HEK293T (cell line): ENCODE results near the gene PDS5A.

Experiments used
- CTCF ChIA-PET: fragments of 350-600 bp; formaldehyde crosslinking; extraction: SDS; loops from one replicate; lab custom pipeline; 2021; ENCODE audit warnings: antibody characterized with exemption, inconsistent platforms; lab: Yijun Ruan, JAX
- POLR2A ChIA-PET: fragments of 350-600 bp; formaldehyde crosslinking; extraction: SDS; loops from one replicate; lab custom pipeline; 2020; ENCODE audit warnings: antibody characterized with exemption, inconsistent platforms; lab: Yijun Ruan, JAX
- DNase-seq: peaks from one replicate; pipeline ENCODE4 v3.0.0; 2012; ENCODE audit warnings: mixed read lengths; ENCODE audit errors: extremely low spot score
- ARNT ChIP-seq: fragments of 450-650 bp; IDR thresholded peaks from 2 replicates; pipeline ENCODE4 v1.6.1; 2017; ENCODE audit warnings: mild to moderate bottlenecking
- BHLHE40 ChIP-seq: fragments of 450-650 bp; IDR thresholded peaks from 2 replicates; pipeline ENCODE4 v1.6.1; 2016; ENCODE audit warnings: mild to moderate bottlenecking, moderate library complexity, borderline replicate concordance
- CTBP1 ChIP-seq: fragments of 450-650 bp; IDR thresholded peaks from 2 replicates; pipeline ENCODE4 v1.6.1; 2016; ENCODE audit warnings: borderline replicate concordance
- ELF4 ChIP-seq: fragments of 450-650 bp; IDR thresholded peaks from 2 replicates; pipeline ENCODE4 v1.6.1; 2017; ENCODE audit warnings: antibody characterized with exemption
- FOXA1 ChIP-seq: fragments of 450-650 bp; IDR thresholded peaks from 2 replicates; pipeline ENCODE4 v1.6.1; 2016; ENCODE audit warnings: mild to moderate bottlenecking
- FOXK2 ChIP-seq: fragments of 450-650 bp; IDR thresholded peaks from 2 replicates; pipeline ENCODE4 v1.6.1; 2016; ENCODE audit warnings: mild to moderate bottlenecking
- FOXM1 ChIP-seq: fragments of 450-650 bp; IDR thresholded peaks from 2 replicates; pipeline ENCODE4 v1.6.1; 2017; ENCODE audit warnings: mild to moderate bottlenecking, borderline replicate concordance
- HDGF ChIP-seq: fragments of 450-650 bp; IDR thresholded peaks from 2 replicates; pipeline ENCODE4 v1.6.1; 2017; ENCODE audit warnings: antibody characterized with exemption, borderline replicate concordance
- L3MBTL2 ChIP-seq: fragments of 450-650 bp; conservative IDR thresholded peaks from 2 replicates; pipeline ENCODE4 v1.6.1; 2016; ENCODE audit warnings: mild to moderate bottlenecking
- LEF1 ChIP-seq: fragments of 450-650 bp; IDR thresholded peaks from 2 replicates; pipeline ENCODE4 v1.6.1; 2017; ENCODE audit warnings: mild to moderate bottlenecking, borderline replicate concordance
- NFRKB ChIP-seq: fragments of 450-650 bp; IDR thresholded peaks from 2 replicates; pipeline ENCODE4 v1.6.1; 2016; ENCODE audit warnings: mild to moderate bottlenecking, moderate library complexity
- SP1 ChIP-seq: fragments of 450-650 bp; IDR thresholded peaks from 2 replicates; pipeline ENCODE4 v1.6.1; 2017
- SUZ12 ChIP-seq: fragments of 450-650 bp; IDR thresholded peaks from 2 replicates; pipeline ENCODE4 v1.6.1; 2016; ENCODE audit warnings: mild to moderate bottlenecking
- TARDBP ChIP-seq: fragments of 450-650 bp; IDR thresholded peaks from 2 replicates; pipeline ENCODE4 v1.6.1; 2016
- ZNF384 ChIP-seq: fragments of 450-650 bp; IDR thresholded peaks from 2 replicates; pipeline ENCODE4 v1.6.1; 2016
- TF ChIP-seq, protein P1 (sequence below): fragments of 450-650 bp; IDR thresholded peaks from 2 replicates; pipeline ENCODE4 v1.6.1; 2016

PDS5A gene

GRCh38 chr4:39933671-39934590 lies 43.8 kb downstream of the PDS5A start:
- TF ChIP-seq NFRKB (no peak), CTBP1 (no peak), HDGF (no peak), FOXM1 (no peak), SP1 (no peak)
- TF ChIP-seq, protein P1, sequence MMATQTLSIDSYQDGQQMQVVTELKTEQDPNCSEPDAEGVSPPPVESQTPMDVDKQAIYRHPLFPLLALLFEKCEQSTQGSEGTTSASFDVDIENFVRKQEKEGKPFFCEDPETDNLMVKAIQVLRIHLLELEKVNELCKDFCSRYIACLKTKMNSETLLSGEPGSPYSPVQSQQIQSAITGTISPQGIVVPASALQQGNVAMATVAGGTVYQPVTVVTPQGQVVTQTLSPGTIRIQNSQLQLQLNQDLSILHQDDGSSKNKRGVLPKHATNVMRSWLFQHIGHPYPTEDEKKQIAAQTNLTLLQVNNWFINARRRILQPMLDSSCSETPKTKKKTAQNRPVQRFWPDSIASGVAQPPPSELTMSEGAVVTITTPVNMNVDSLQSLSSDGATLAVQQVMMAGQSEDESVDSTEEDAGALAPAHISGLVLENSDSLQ: no peak
- DNase-seq: no peak
- POLR2A ChIA-PET: no interaction called here
- CTCF ChIA-PET: no interaction called here

DNA sequence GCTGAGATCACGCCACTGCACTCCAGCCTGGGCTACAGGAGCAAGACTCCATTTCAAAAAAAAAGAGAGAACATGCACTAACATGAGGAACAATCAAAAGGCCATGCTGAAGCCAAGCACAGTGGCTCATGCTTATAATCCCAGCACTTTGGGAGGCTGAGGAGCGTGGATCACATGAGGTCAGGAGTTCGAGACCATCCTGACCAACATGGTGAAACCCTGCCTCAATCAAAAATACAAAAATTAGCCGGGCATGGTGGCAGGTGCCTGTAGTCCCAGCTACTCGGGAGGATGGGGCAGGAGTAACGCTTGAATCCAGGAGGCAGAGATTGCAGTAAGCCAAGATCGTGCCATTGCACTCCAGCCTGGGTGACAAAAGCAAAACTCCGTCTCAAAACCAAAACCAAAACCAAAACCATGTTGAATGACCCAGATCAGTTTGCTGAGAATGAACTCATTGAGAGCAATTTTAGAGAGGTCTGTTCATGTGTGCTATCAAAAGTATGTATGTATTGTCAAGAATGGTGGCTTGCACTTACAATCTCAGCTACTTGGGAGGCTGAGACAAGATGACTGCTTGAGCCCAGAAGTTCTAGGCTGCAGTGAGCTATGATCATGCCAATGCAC lies 44.8 kb downstream of the PDS5A start:
- ChIA-PET POLR2A (no interaction called here), CTCF (no interaction called here)
- DNase-seq: no peak
- TF ChIP-seq ELF4 (no peak), BHLHE40 (no peak), CTBP1 (no peak), SP1 (no peak), ZNF384 (no peak), NFRKB (no peak), FOXK2 (no peak), SUZ12 (no peak), TARDBP (no peak), HDGF (no peak), LEF1 (no peak), L3MBTL2 (no peak)

DNA sequence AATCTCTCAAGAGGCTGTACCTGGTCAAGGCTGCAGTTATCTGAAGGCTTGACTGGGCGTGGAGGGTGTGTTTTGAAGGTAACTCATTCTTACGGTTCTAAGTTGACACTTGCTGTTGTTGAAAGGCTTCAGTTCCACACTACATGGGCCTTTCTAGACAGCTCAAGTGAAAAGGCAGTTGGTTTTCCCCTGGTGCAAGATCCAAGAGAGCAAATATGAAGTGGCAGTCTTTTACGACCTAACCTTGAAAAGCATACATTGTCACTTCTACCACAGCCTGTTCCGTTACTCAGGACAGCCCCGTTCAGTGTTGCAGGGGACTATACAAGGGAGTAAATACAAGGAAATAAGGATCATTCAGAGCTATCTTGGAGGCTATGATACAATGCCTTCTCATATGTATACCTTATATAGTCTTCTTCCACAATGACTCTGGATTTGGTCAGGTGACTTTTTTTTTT lies 46.2 kb downstream of the PDS5A start:
- TF ChIP-seq ZNF384: no peak
- no peak for TF ChIP-seq CTBP1
- TF ChIP-seq BHLHE40: no peak
- TF ChIP-seq FOXM1: no peak
- no peak for TF ChIP-seq ELF4
- TF ChIP-seq, protein P1: no peak
- CTCF ChIA-PET: no interaction called here
- DNase-seq: no peak
- POLR2A ChIA-PET: no interaction called here

DNA sequence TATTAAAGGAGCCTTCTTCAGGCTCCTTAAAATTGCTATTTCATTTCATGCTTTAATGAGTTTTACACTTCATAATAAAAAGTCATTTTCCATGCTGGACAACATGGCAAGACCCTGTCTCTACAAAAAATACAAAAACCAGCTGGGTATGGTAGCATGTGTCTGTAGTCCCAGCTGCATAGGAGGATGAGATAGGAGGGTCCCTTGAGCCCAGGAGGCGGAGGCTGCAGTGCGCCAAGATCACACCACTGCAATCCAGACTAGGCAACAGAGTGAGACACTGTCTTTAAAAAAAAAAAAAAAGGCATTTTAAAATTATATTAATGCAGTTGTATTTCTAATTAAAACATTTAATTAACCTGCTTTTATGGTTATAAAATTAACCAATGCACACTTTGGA lies 49.2 kb downstream of the PDS5A start:
- POLR2A ChIA-PET: no interaction called here
- CTCF ChIA-PET: no interaction called here
- DNase-seq: no peak
- TF ChIP-seq SP1: no peak
- TF ChIP-seq L3MBTL2: no peak
- TF ChIP-seq, protein P1: no peak
- TF ChIP-seq NFRKB: no peak
- TF ChIP-seq TARDBP: no peak
- TF ChIP-seq HDGF: no peak
- TF ChIP-seq FOXM1: no peak
- TF ChIP-seq SUZ12: no peak
- TF ChIP-seq ARNT: no peak
- TF ChIP-seq FOXK2: no peak
- no peak for TF ChIP-seq FOXA1
- no peak for TF ChIP-seq BHLHE40
- TF ChIP-seq ZNF384: no peak
- no peak for TF ChIP-seq CTBP1
- TF ChIP-seq ELF4: no peak
- TF ChIP-seq LEF1: no peak

GRCh38 chr4:39924014-39924413 lies 53.7 kb downstream of the PDS5A start:
- CTCF ChIA-PET: no interaction called here
- DNase-seq: no peak
- no peak for TF ChIP-seq TARDBP
- TF ChIP-seq BHLHE40: no peak
- TF ChIP-seq LEF1: no peak
- TF ChIP-seq ARNT: no peak
- TF ChIP-seq FOXM1: no peak
- TF ChIP-seq L3MBTL2: no peak
- TF ChIP-seq, protein P1: no peak
- TF ChIP-seq CTBP1: no peak
- POLR2A ChIA-PET: no interaction called here

DNA sequence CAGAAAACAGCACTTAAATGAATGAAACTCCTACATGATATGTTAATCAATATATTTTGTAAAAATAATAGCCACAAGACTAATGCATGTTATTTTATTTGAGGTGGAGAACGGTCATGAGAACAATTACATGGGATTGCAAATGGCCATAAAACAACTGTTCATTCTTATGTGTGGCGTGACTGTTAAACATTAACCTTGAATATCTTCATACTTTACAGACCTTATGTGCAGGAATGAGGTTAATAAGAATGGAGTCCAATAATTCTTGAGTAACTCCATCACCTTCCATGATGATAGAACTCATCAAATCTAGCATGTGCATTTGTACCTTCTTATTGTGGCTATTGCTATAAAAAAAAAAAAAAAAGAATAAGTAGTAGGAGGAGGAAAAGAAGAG lies 55.3 kb downstream of the PDS5A start:
- CTCF ChIA-PET: no interaction called here
- no peak for TF ChIP-seq ELF4
- TF ChIP-seq NFRKB: no peak
- TF ChIP-seq ZNF384: no peak
- TF ChIP-seq SP1: no peak
- no peak for TF ChIP-seq HDGF
- TF ChIP-seq, protein P1: no peak
- TF ChIP-seq CTBP1: no peak
- TF ChIP-seq TARDBP: no peak
- TF ChIP-seq ARNT: no peak
- TF ChIP-seq L3MBTL2: no peak
- no peak for TF ChIP-seq SUZ12
- no peak for TF ChIP-seq FOXA1
- no peak for TF ChIP-seq FOXK2
- TF ChIP-seq LEF1: no peak
- TF ChIP-seq BHLHE40: no peak
- no peak for TF ChIP-seq FOXM1
- POLR2A ChIA-PET: no interaction called here
- DNase-seq: no peak
